Tibial nerve (tissue), 4 donors: Measurements from ENCODE around the gene KCNQ1. TPM values are rescaled to one million over a fixed set of nuclear protein-coding genes. Genes with fewer than 3 reads are reported as not detected.

Experiments
- DNase-seq, 2 donors: peaks; one replicate each; pipeline ENCODE4 v3.0.0-alpha.2; 2019; ENCODE audit warnings: low spot score in 2 of 2
- H3K27ac ChIP-seq, 4 donors: fragments of 200-600 bp; sonication (generic) in 3 of 4; one replicate each; pipeline ENCODE4 v1.5.1; 2017 to 2019; ENCODE audit warnings: mild to moderate bottlenecking in 1 of 4
- H3K27me3 ChIP-seq, 2 donors: fragments of 200-600 bp; sonication (generic) in 1 of 2; one replicate each; pipeline versions ENCODE4 v1.5.1 to v1.6.0; 2017 to 2019
- H3K36me3 ChIP-seq, 3 donors: fragments of 200-600 bp; sonication (generic); one replicate each; pipeline ENCODE4 v1.5.1; 2018 to 2019
- H3K4me1 ChIP-seq, 4 donors: fragments of 200-600 bp; sonication (generic) in 3 of 4; one replicate each; pipeline ENCODE4 v1.5.1; 2017 to 2019
- H3K4me3 ChIP-seq, 4 donors: fragments of 200-600 bp; sonication (generic) in 3 of 4; one replicate each; pipeline ENCODE4 v1.5.1; 2017 to 2019; ENCODE audit warnings: mild to moderate bottlenecking in 1 of 4, moderate library complexity in 1 of 4
- H3K9me3 ChIP-seq, 4 donors: fragments of 200-600 bp; sonication (generic) in 3 of 4; one replicate each; pipeline ENCODE4 v1.5.1; 2017 to 2019
- CTCF ChIP-seq, 5 experiments: fragments of 200-600 bp in 3 of 5; fragments of 450-650 bp in 2 of 5; sonication (generic) in 3 of 5; IDR thresholded peaks; one replicate each; pipeline ENCODE4 v1.5.1; 2016 to 2019; ENCODE audit warnings: antibody characterized with exemption in 5 of 5, mild to moderate bottlenecking in 3 of 5, moderate library complexity in 2 of 5
- EP300 ChIP-seq, 2 donors: sonication (generic); formaldehyde crosslinking; IDR thresholded peaks; one replicate each; pipeline ENCODE4 v1.6.1; 2017; ENCODE audit warnings: antibody characterized with exemption in 2 of 2, mild to moderate bottlenecking in 1 of 2
- POLR2A ChIP-seq, 2 donors: fragments of 450-650 bp; IDR thresholded peaks; one replicate each; pipeline ENCODE4 v1.6.1; 2017; ENCODE audit warnings: antibody characterized with exemption in 2 of 2, mild to moderate bottlenecking in 2 of 2, moderate library complexity in 2 of 2
- WGBS, 2 donors: methylation state at CpG; one replicate each; pipeline ENCODE4 v1.1.5; 2018; 5-methylcytosine and 5-hydroxymethylcytosine counted together
- total RNA-seq, 4 donors: library from RNA; depleted of rRNA; stranded (reverse); fragments of >200 nt; gene quantifications; one replicate each; pipeline ENCODE4 v1.1.0, GENCODE V29; 2016

The KCNQ1 gene
- total RNA-seq, 4 donors from 2014 or later = 3.5 to 11.4 (median 7.5) TPM

GRCh38 chr11:2426221-2426620, 18.6 kb upstream of the KCNQ1 start:
- Histone ChIP-seq H3K27me3 (peaks cover 0 to under 1% of the 10 kb centered on the region in 2 donors), H3K4me3 (no peak overlapping the region), H3K9me3 (no peaks in the 10 kb centered on the region), H3K27ac (no peak overlapping the region), H3K36me3 (no peaks in the 10 kb centered on the region), H3K4me1 (no peaks in the 10 kb centered on the region)
- no peak for TF ChIP-seq CTCF (IDR thresholded peaks at IDR 0.05)
- TF ChIP-seq EP300 (IDR thresholded peaks at IDR 0.05) = no peak
- no peak for TF ChIP-seq POLR2A (IDR thresholded peaks at IDR 0.05)
- 88 to 89% methylated on average over 6 to 9 of the region's 13 CpGs for WGBS, 2 donors
- no peak for DNase-seq

- Histone ChIP-seq H3K27me3 (no peaks in the 10 kb centered on the region), H3K36me3 (no peaks in the 10 kb centered on the region), H3K9me3 (no peaks in the 10 kb centered on the region), H3K27ac (no peak overlapping the region), H3K4me1 (no peaks in the 10 kb centered on the region), H3K4me3 (no peak overlapping the region)
- TF ChIP-seq CTCF (IDR thresholded peaks at IDR 0.05) = no peak
- no peak for TF ChIP-seq POLR2A (IDR thresholded peaks at IDR 0.05)
- TF ChIP-seq EP300 (IDR thresholded peaks at IDR 0.05) = no peak
- DNase-seq = no peak
- WGBS, 2 donors = 87 to 89% methylated on average over 12 to 14 of the region's 14 CpGs
These were observed 17.8 kb upstream of the KCNQ1 start for GRCh38 chr11:2426826-2427521.

GRCh38 chr11:2427721-2428321, 17.0 kb upstream of the KCNQ1 start:
- no peak for TF ChIP-seq EP300 (IDR thresholded peaks at IDR 0.05)
- TF ChIP-seq POLR2A (IDR thresholded peaks at IDR 0.05) = no peak
- TF ChIP-seq CTCF (IDR thresholded peaks at IDR 0.05) = no peak
- no peaks in the 10 kb centered on the region for H3K27me3 ChIP-seq
- H3K9me3 ChIP-seq = no peaks in the 10 kb centered on the region
- no peak overlapping the region for H3K27ac ChIP-seq
- H3K4me1 ChIP-seq = no peaks in the 10 kb centered on the region
- WGBS, 2 donors = 58 to 83% methylated on average over 3 to 9 of the region's 12 CpGs
- DNase-seq = no peak
- no peaks in the 10 kb centered on the region for H3K36me3 ChIP-seq
- no peak overlapping the region for H3K4me3 ChIP-seq

- DNase-seq = peak; percentile 68 to 87
- 59 to 61% methylated on average over 8 of the region's 8 CpGs for WGBS, 2 donors
- no peaks in the 10 kb centered on the region for H3K4me1 ChIP-seq
- H3K9me3 ChIP-seq = no peaks in the 10 kb centered on the region
- H3K27me3 ChIP-seq = no peaks in the 10 kb centered on the region
- H3K27ac ChIP-seq = no peak overlapping the region
- TF ChIP-seq EP300 (IDR thresholded peaks at IDR 0.05) (no peak), CTCF (IDR thresholded peaks at IDR 0.05) (peak; percentile 57 to 85 (median 83))
- no peaks in the 10 kb centered on the region for H3K36me3 ChIP-seq
- no peak overlapping the region for H3K4me3 ChIP-seq
These were observed 16.4 kb upstream of the KCNQ1 start for GRCh38 chr11:2428322-2428795.

- no peak overlapping the region for H3K4me3 ChIP-seq
- H3K9me3 ChIP-seq = no peaks in the 10 kb centered on the region
- no peaks in the 10 kb centered on the region for H3K36me3 ChIP-seq
- 78 to 90% methylated on average over 1 of the region's 1 CpG for WGBS, 2 donors
- no peak overlapping the region for H3K27ac ChIP-seq
- H3K27me3 ChIP-seq = peaks cover 0 to 5% of the 10 kb centered on the region in 2 donors
- TF ChIP-seq EP300 (IDR thresholded peaks at IDR 0.05) = no peak
- no peak for TF ChIP-seq POLR2A (IDR thresholded peaks at IDR 0.05)
- no peak for TF ChIP-seq CTCF (IDR thresholded peaks at IDR 0.05)
- DNase-seq = no peak
- H3K4me1 ChIP-seq = no peaks in the 10 kb centered on the region
These were observed 13.4 kb upstream of the KCNQ1 start for GRCh38 chr11:2431395-2431794.
